Calu3 (cell line): ENCODE results near the gene PBX1. TPM values are rescaled to one million over a fixed set of nuclear protein-coding genes. Genes with fewer than 3 reads are reported as not detected.

Source experiments
- BruUV-seq: library from RNA; stranded (reverse); fragments of 400-500 nt; replicated peaks from 2 replicates; lab custom pipeline; 2021; lab: Mats Ljungman, UMichigan
- CTCF ChIA-PET: fragments of 300-600 bp; sonication (Branson Sonifier 250); formaldehyde crosslinking; loops from one replicate; lab custom pipeline; 2022; ENCODE audit warnings: antibody characterized with exemption; lab: Charles Lee
- DNase-seq: peaks from one replicate; pipeline ENCODE4 v3.0.0; 2022
- H3K27ac Mint-ChIP-seq: one replicate; pipeline ENCODE4 v1.8.0; 2022; ENCODE audit warnings: mixed read lengths; ENCODE audit not compliant: unreplicated experiment
- H3K27me3 Mint-ChIP-seq: one replicate; pipeline ENCODE4 v1.8.0; 2022; ENCODE audit warnings: mixed read lengths; ENCODE audit not compliant: unreplicated experiment
- H3K36me3 Mint-ChIP-seq: one replicate; pipeline ENCODE4 v1.8.0; 2022; ENCODE audit warnings: mild to moderate bottlenecking, moderate library complexity, mixed read lengths; ENCODE audit not compliant: insufficient read depth, unreplicated experiment
- H3K4me1 Mint-ChIP-seq: one replicate; pipeline ENCODE4 v1.8.0; 2022; ENCODE audit warnings: mild to moderate bottlenecking, low read depth, mixed read lengths; ENCODE audit not compliant: unreplicated experiment
- H3K4me3 Mint-ChIP-seq: one replicate; pipeline ENCODE4 v1.8.0; 2022; ENCODE audit warnings: mild to moderate bottlenecking, low read depth, moderate library complexity, mixed read lengths; ENCODE audit not compliant: unreplicated experiment
- H3K9me3 Mint-ChIP-seq: one replicate; pipeline ENCODE4 v1.8.0; 2022; ENCODE audit warnings: low read depth, mixed read lengths; ENCODE audit not compliant: unreplicated experiment
- CTCF ChIP-seq: fragments of 200-600 bp; IDR thresholded peaks from one replicate; pipeline ENCODE4 v1.8.0; 2022; ENCODE audit warnings: antibody characterized with exemption; ENCODE audit not compliant: unreplicated experiment
- intact Hi-C: fragments of 100-400 bp; cut with micrococcal nuclease; formaldehyde crosslinking; loops from one replicate; pipeline ENCODE4 v1.10.0; 2022; ENCODE audit not compliant: unreplicated experiment
- total RNA-seq: library from RNA; stranded (reverse); gene quantifications from 2 replicates; pipeline ENCODE4 v1.2.3, GENCODE V29; 2022

PBX1 gene
- total RNA-seq, 1 experiment from 2014 or later: 22.5 TPM

GRCh38 chr1:164875518-164875917 lies 316.5 kb downstream of the PBX1 start:
- no peaks in the 10 kb centered on the region for H3K36me3 Mint-ChIP-seq
- no peak overlapping the region for H3K4me3 Mint-ChIP-seq
- CTCF ChIA-PET: no interaction called here
- no peaks in the 10 kb centered on the region for H3K27me3 Mint-ChIP-seq
- no peak for DNase-seq
- no peaks in the 10 kb centered on the region for H3K9me3 Mint-ChIP-seq
- H3K27ac Mint-ChIP-seq: no peak overlapping the region
- no peaks in the 10 kb centered on the region for H3K4me1 Mint-ChIP-seq
- no peak for TF ChIP-seq CTCF
- BruUV-seq: no TSS peak
- intact Hi-C loops: no loop called here

- DNase-seq: no peak
- BruUV-seq: no TSS peak
- CTCF ChIA-PET: no interaction called here
- H3K4me3 Mint-ChIP-seq: no peak overlapping the region
- no peaks in the 10 kb centered on the region for H3K36me3 Mint-ChIP-seq
- H3K9me3 Mint-ChIP-seq: no peaks in the 10 kb centered on the region
- no peaks in the 10 kb centered on the region for H3K4me1 Mint-ChIP-seq
- intact Hi-C loops: no loop called here
- no peak for TF ChIP-seq CTCF
- H3K27ac Mint-ChIP-seq: no peak overlapping the region
- H3K27me3 Mint-ChIP-seq: no peaks in the 10 kb centered on the region
These were observed 317.6 kb downstream of the PBX1 start for GRCh38 chr1:164876398-164877116.

GRCh38 chr1:164880199-164880598 lies 321.2 kb downstream of the PBX1 start:
- H3K27ac Mint-ChIP-seq: no peak overlapping the region
- no peaks in the 10 kb centered on the region for H3K9me3 Mint-ChIP-seq
- intact Hi-C loops: no loop called here
- CTCF ChIA-PET: interaction anchor here (0.6 kb wide), 1 partner anchor 228 kb away, joined by 3 read pairs; no protein-coding TSS in a partner anchor
- no peak for TF ChIP-seq CTCF
- no peaks in the 10 kb centered on the region for H3K4me1 Mint-ChIP-seq
- no peak overlapping the region for H3K4me3 Mint-ChIP-seq
- BruUV-seq: no TSS peak
- no peaks in the 10 kb centered on the region for H3K27me3 Mint-ChIP-seq
- DNase-seq: no peak
- no peaks in the 10 kb centered on the region for H3K36me3 Mint-ChIP-seq

GRCh38 chr1:164880644-164881043 lies 321.7 kb downstream of the PBX1 start:
- TF ChIP-seq CTCF: no peak
- Mint-ChIP-seq H3K9me3 (no peaks in the 10 kb centered on the region), H3K4me1 (no peaks in the 10 kb centered on the region), H3K36me3 (no peaks in the 10 kb centered on the region), H3K27ac (no peak overlapping the region), H3K27me3 (no peaks in the 10 kb centered on the region), H3K4me3 (no peak overlapping the region)
- no peak for DNase-seq
- intact Hi-C loops: no loop called here
- no TSS peak for BruUV-seq
- CTCF ChIA-PET: interaction anchor here (0.6 kb wide), 1 partner anchor 228 kb away, joined by 3 read pairs; no protein-coding TSS in a partner anchor
